GM12878 (cell line): ENCODE measurements around the gene MORN4. TPM values are rescaled to one million over a fixed set of nuclear protein-coding genes. Genes with fewer than 3 reads are reported as not detected.

Source experiments
- CBX3 ChIP-seq: fragments of 200-600 bp; sonication (generic); IDR thresholded peaks from 2 replicates; pipeline ENCODE4 v1.6.1; 2016; ENCODE audit warnings: low read depth, borderline replicate concordance
- CEBPZ ChIP-seq: fragments of 150-350 bp; IDR thresholded peaks from 2 replicates; pipeline ENCODE4 v1.6.1; 2016; ENCODE audit warnings: low read depth, low read length
- FOXM1 ChIP-seq: IDR thresholded peaks from 2 replicates; pipeline ENCODE4 v1.6.1; 2012; ENCODE audit warnings: low read depth, mild to moderate bottlenecking, inconsistent platforms, low read length, moderate library complexity
- GATAD2B ChIP-seq: fragments of 450-650 bp; conservative IDR thresholded peaks from 2 replicates; pipeline ENCODE4 v1.6.1; 2017; ENCODE audit warnings: low read depth, mild to moderate bottlenecking, moderate library complexity
- MYC ChIP-seq: IDR thresholded peaks from 2 replicates; pipeline ENCODE4 v1.6.1; 2011; ENCODE audit warnings: mild to moderate bottlenecking, low read length, moderate library complexity, inconsistent platforms; ENCODE audit not compliant: insufficient read depth, insufficient replicate concordance, insufficient read length, severe bottlenecking
- POLR2AphosphoS2 ChIP-seq: IDR thresholded peaks from 2 replicates; pipeline ENCODE4 v1.6.1; 2011; ENCODE audit warnings: low read depth, mild to moderate bottlenecking, low read length, improper control_type of control experiment, moderate library complexity
- SREBF1 ChIP-seq: IDR thresholded peaks from 2 replicates; pipeline ENCODE4 v1.6.1; 2012; ENCODE audit warnings: mild to moderate bottlenecking, low read length
- polyA plus RNA-seq, 11 experiments: library from polyadenylated mRNA; depleted of rRNA in 4 of 11; unstranded in 6 of 11; stranded (reverse) in 5 of 11; fragments of >200 nt; fragmentation: Nextera tagmentation in 4 of 11; fragmentation: Illumina TruSeq in 1 of 11; extraction: Ambion mirVana in 4 of 11; extraction: Trizol in 1 of 11; gene quantifications; 1 replicate in 1 of 11; 2 replicates in 10 of 11; pipeline versions ENCODE4 v1.2.1 to v1.2.3, GENCODE V29; 2011 to 2016; ENCODE audit warnings: inconsistent platforms in 2 of 11, missing spikeins in 2 of 11, low read depth in 1 of 11
- total RNA-seq, 4 experiments: library from RNA; depleted of rRNA in 3 of 4; stranded (reverse); fragments of >200 nt in 3 of 4; fragmentation: Illumina TruSeq in 1 of 4; extraction: Trizol in 1 of 4; gene quantifications; 2 replicates each; pipeline versions ENCODE4 v1.2.1 to v1.2.3, GENCODE V29; 2013 to 2021
- TF ChIP-seq, protein P1 (sequence below): IDR thresholded peaks from 2 replicates; pipeline ENCODE4 v1.6.1; 2012; ENCODE audit warnings: mild to moderate bottlenecking, low read depth, low read length
- TF ChIP-seq, protein P2 (sequence below): IDR thresholded peaks from 2 replicates; pipeline ENCODE4 v1.6.1; 2012; ENCODE audit warnings: low read length, inconsistent platforms
- TF ChIP-seq, protein P3 (sequence below): fragments of 450-650 bp; IDR thresholded peaks from 2 replicates; pipeline ENCODE4 v1.6.1; 2018; ENCODE audit warnings: borderline replicate concordance, mild to moderate bottlenecking; ENCODE audit not compliant: partially characterized antibody
- TF ChIP-seq, protein P4 (sequence below): IDR thresholded peaks from 2 replicates; pipeline ENCODE4 v1.6.1; 2012; ENCODE audit warnings: improper control_type of control experiment, low read depth, low read length; ENCODE audit not compliant: insufficient replicate concordance

The MORN4 gene
- total and polyA plus RNA-seq, 10 of the 15 experiments (the other 5 are each of a cell fraction or from before 2014, with no cell fraction given): 1.3 to 5.5 (median 2.6) TPM

- TF ChIP-seq, protein P1, sequence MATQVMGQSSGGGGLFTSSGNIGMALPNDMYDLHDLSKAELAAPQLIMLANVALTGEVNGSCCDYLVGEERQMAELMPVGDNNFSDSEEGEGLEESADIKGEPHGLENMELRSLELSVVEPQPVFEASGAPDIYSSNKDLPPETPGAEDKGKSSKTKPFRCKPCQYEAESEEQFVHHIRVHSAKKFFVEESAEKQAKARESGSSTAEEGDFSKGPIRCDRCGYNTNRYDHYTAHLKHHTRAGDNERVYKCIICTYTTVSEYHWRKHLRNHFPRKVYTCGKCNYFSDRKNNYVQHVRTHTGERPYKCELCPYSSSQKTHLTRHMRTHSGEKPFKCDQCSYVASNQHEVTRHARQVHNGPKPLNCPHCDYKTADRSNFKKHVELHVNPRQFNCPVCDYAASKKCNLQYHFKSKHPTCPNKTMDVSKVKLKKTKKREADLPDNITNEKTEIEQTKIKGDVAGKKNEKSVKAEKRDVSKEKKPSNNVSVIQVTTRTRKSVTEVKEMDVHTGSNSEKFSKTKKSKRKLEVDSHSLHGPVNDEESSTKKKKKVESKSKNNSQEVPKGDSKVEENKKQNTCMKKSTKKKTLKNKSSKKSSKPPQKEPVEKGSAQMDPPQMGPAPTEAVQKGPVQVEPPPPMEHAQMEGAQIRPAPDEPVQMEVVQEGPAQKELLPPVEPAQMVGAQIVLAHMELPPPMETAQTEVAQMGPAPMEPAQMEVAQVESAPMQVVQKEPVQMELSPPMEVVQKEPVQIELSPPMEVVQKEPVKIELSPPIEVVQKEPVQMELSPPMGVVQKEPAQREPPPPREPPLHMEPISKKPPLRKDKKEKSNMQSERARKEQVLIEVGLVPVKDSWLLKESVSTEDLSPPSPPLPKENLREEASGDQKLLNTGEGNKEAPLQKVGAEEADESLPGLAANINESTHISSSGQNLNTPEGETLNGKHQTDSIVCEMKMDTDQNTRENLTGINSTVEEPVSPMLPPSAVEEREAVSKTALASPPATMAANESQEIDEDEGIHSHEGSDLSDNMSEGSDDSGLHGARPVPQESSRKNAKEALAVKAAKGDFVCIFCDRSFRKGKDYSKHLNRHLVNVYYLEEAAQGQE: no peak
- no peak for TF ChIP-seq CBX3
- TF ChIP-seq, protein P2, sequence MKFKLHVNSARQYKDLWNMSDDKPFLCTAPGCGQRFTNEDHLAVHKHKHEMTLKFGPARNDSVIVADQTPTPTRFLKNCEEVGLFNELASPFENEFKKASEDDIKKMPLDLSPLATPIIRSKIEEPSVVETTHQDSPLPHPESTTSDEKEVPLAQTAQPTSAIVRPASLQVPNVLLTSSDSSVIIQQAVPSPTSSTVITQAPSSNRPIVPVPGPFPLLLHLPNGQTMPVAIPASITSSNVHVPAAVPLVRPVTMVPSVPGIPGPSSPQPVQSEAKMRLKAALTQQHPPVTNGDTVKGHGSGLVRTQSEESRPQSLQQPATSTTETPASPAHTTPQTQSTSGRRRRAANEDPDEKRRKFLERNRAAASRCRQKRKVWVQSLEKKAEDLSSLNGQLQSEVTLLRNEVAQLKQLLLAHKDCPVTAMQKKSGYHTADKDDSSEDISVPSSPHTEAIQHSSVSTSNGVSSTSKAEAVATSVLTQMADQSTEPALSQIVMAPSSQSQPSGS: no peak
- TF ChIP-seq GATAD2B: peak; percentile 91; the same call in 1 of the 2 replicates
- TF ChIP-seq, protein P3, sequence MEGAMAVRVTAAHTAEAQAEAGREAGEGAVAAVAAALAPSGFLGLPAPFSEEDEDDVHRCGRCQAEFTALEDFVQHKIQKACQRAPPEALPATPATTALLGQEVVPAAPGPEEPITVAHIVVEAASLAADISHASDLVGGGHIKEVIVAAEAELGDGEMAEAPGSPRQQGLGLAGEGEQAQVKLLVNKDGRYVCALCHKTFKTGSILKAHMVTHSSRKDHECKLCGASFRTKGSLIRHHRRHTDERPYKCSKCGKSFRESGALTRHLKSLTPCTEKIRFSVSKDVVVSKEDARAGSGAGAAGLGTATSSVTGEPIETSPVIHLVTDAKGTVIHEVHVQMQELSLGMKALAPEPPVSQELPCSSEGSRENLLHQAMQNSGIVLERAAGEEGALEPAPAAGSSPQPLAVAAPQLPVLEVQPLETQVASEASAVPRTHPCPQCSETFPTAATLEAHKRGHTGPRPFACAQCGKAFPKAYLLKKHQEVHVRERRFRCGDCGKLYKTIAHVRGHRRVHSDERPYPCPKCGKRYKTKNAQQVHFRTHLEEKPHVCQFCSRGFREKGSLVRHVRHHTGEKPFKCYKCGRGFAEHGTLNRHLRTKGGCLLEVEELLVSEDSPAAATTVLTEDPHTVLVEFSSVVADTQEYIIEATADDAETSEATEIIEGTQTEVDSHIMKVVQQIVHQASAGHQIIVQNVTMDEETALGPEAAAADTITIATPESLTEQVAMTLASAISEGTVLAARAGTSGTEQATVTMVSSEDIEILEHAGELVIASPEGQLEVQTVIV: no peak
- no peak for TF ChIP-seq SREBF1
- 0 out of 2 replicates have a peak, but pooled peaks have one; percentile 39 for TF ChIP-seq POLR2AphosphoS2
- TF ChIP-seq, protein P4, sequence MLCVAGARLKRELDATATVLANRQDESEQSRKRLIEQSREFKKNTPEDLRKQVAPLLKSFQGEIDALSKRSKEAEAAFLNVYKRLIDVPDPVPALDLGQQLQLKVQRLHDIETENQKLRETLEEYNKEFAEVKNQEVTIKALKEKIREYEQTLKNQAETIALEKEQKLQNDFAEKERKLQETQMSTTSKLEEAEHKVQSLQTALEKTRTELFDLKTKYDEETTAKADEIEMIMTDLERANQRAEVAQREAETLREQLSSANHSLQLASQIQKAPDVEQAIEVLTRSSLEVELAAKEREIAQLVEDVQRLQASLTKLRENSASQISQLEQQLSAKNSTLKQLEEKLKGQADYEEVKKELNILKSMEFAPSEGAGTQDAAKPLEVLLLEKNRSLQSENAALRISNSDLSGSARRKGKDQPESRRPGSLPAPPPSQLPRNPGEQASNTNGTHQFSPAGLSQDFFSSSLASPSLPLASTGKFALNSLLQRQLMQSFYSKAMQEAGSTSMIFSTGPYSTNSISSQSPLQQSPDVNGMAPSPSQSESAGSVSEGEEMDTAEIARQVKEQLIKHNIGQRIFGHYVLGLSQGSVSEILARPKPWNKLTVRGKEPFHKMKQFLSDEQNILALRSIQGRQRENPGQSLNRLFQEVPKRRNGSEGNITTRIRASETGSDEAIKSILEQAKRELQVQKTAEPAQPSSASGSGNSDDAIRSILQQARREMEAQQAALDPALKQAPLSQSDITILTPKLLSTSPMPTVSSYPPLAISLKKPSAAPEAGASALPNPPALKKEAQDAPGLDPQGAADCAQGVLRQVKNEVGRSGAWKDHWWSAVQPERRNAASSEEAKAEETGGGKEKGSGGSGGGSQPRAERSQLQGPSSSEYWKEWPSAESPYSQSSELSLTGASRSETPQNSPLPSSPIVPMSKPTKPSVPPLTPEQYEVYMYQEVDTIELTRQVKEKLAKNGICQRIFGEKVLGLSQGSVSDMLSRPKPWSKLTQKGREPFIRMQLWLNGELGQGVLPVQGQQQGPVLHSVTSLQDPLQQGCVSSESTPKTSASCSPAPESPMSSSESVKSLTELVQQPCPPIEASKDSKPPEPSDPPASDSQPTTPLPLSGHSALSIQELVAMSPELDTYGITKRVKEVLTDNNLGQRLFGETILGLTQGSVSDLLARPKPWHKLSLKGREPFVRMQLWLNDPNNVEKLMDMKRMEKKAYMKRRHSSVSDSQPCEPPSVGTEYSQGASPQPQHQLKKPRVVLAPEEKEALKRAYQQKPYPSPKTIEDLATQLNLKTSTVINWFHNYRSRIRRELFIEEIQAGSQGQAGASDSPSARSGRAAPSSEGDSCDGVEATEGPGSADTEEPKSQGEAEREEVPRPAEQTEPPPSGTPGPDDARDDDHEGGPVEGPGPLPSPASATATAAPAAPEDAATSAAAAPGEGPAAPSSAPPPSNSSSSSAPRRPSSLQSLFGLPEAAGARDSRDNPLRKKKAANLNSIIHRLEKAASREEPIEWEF: no peak
- no peak for TF ChIP-seq FOXM1
- no peak for TF ChIP-seq MYC
- TF ChIP-seq CEBPZ: no peak; the same call in 1 of the 2 replicates
These were observed 7.0 kb upstream of the MORN4 start, which contains the start of gene PI4K2A (continued) for GRCh38 chr10:97640174-97640867.
